Mononuclear cell (primary cell): ENCODE results near the gene RAPGEF4. TPM values are rescaled to one million over a fixed set of nuclear protein-coding genes. Genes with fewer than 3 reads are reported as not detected.

Experiments
- H3K27me3 ChIP-seq: 2 replicates; pipeline ENCODE4 v1.6.0; 2011; ENCODE audit warnings: low read length, control low read depth; ENCODE audit not compliant: insufficient read depth
- H3K4me1 ChIP-seq: 2 replicates; pipeline ENCODE4 v1.5.1; 2011; ENCODE audit warnings: mild to moderate bottlenecking, low read length, control low read depth; ENCODE audit not compliant: insufficient read depth
- H3K4me3 ChIP-seq: 2 replicates; pipeline ENCODE4 v1.5.1; 2011; ENCODE audit warnings: mild to moderate bottlenecking, low read length, moderate library complexity
- H3K9me3 ChIP-seq: 2 replicates; pipeline ENCODE4 v1.5.1; 2011; ENCODE audit warnings: low read depth, mild to moderate bottlenecking, control low read depth, low read length
- total RNA-seq: library from RNA; depleted of rRNA; stranded (reverse); fragments of >200 nt; gene quantifications from one replicate; pipeline ENCODE4 v1.2.3, GENCODE V29; 2012

RAPGEF4 gene
- total RNA-seq, 1 donor = 2.4 TPM

DNA sequence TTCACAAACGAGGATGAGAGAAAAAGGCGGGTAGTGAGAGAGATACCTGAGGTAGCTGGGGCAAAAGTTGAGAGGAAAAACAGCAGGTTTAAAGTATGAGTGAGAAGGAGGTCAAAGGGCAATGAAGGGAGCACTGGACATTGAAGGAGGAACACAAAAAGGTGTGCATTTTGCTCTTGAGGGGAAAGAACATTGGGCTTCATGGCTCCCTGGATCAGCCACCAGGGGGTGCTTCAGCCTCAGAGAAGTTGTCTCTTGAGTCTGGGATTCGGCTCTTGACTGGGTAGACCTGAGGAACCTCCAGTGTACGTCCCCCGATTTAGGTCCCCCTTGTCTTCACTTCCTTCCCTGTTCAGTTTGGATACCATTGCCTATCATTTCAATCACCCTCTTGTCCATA lies 128.5 kb downstream of the RAPGEF4 start:
- H3K27me3 ChIP-seq = peaks cover 12% of the 10 kb centered on the region
- no peak overlapping the region for H3K4me3 ChIP-seq
- H3K4me1 ChIP-seq = no peaks in the 10 kb centered on the region
- no peaks in the 10 kb centered on the region for H3K9me3 ChIP-seq

DNA sequence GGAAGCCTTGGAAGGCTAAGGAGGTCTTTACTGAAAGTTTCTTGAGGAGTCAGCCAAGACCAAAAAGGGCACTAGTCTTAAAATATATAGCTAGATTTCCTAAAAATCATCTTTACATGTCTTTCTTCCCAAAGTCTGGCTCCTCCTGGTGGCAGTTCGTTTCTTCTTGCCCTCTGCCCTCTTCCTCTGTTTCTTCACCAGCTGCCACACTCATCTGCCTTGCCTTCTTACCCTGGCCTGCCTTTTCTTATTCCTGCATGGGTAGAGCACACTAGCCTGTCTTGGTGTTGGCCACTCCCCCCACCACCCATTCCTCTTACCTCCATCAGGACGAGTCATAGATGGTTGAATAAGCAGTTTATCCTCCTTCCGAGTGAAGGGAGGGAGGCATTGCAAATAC lies 129.8 kb downstream of the RAPGEF4 start:
- peaks cover 7% of the 10 kb centered on the region for H3K27me3 ChIP-seq
- H3K4me3 ChIP-seq = no peak overlapping the region
- no peaks in the 10 kb centered on the region for H3K4me1 ChIP-seq
- H3K9me3 ChIP-seq = no peaks in the 10 kb centered on the region

DNA sequence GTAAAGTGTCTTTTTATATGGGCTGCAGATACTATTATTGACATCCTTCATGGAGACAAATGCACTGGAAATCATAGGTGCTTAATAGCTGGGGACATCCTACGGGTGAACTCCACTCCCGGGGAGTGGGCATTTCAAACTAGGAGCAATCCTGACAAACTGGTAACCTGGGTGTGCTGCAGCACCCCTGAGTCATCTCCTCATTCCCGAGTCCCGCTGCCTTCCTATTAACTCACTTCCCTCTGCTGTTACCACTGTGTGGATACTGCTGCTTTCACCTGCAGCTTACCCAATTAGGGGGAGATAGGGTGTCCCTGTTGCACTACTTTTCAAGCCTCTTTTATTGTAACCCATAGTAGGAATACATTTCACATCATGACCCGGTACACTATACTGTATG lies 134.2 kb downstream of the RAPGEF4 start:
- Histone ChIP-seq H3K4me1 (no peaks in the 10 kb centered on the region), H3K4me3 (no peak overlapping the region), H3K27me3 (no peaks in the 10 kb centered on the region), H3K9me3 (no peaks in the 10 kb centered on the region)

DNA sequence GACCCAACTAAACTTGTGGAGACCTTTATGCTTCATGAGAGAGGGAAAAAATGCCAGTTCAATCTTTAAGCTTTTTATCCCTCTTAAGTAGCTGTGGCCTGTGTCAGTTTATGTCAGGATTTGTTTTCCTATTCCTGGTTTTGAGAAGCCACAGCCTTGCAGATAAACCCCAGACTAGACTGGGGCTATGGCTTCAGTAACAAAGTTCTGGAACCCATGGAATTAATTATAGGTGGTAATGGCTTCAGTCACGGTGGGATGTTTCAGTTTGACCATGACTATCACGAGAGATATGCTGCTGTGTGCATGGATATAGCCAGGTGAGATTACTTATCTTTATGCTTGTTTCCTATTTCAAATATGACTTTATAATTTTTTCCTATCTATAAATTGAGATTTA lies 134.8 kb downstream of the RAPGEF4 start:
- Histone ChIP-seq H3K4me1 (no peaks in the 10 kb centered on the region), H3K27me3 (no peaks in the 10 kb centered on the region), H3K4me3 (no peak overlapping the region), H3K9me3 (no peaks in the 10 kb centered on the region)

DNA sequence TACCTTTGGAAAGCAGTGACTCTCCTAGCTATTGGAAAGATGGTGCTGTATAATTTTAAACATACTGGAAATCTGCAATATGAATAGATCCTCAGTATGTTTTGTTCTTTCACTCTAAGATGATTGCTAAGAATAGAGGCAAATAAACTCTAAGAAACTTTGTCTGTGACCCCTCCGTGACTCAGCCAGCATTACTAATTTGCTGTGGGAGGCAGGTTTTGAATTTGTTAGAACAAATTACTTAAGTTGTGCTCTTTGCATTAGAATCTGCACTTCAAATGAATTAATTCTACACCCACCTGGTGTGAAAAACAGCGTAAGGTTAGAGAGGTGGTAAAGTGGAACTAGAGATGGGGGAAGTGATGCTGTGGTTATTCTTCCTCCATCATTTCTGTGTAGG lies 142.2 kb downstream of the RAPGEF4 start:
- H3K4me1 ChIP-seq = no peaks in the 10 kb centered on the region
- no peaks in the 10 kb centered on the region for H3K27me3 ChIP-seq
- no peaks in the 10 kb centered on the region for H3K9me3 ChIP-seq
- no peak overlapping the region for H3K4me3 ChIP-seq

DNA sequence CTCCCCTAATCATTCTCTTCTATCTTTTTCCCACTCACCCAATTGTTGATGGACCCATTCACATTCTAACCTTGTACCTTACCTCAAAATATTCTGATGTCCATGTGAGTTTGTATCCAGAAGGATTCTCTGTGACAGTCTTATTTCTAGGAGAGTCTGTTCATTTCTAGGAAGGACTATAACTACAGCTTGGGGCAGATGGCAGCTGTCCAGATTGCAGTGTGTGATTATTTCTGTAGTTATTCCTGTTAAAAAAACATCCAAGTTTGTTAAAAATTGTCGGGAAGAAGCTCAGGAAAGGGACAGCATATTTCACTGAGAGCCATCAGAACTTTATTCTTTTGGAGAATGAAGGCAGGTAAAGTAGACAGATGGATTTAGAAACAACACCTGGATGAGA lies 142.6 kb downstream of the RAPGEF4 start:
- H3K4me1 ChIP-seq = no peaks in the 10 kb centered on the region
- H3K27me3 ChIP-seq = no peaks in the 10 kb centered on the region
- no peak overlapping the region for H3K4me3 ChIP-seq
- no peaks in the 10 kb centered on the region for H3K9me3 ChIP-seq

DNA sequence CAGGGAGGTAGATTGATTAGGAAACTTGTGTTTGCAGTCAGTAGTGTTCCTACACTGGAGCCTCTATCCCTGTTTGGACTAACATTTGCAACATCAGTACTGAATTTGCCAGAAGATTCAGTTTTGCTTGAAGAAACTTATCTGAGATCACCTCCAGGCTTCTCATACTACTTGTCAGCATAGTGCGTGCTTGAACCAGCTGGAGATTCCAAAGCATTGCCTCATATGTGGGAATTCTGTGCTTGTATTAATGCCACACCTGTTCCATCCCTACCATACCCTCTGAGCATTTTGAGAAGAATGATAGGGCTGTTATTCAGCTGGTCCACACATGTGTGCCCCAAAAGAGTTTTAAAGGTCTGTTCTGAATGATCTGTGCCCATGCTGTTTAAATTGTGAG lies 148.7 kb downstream of the RAPGEF4 start:
- Histone ChIP-seq H3K4me1 (no peaks in the 10 kb centered on the region), H3K27me3 (no peaks in the 10 kb centered on the region), H3K4me3 (no peak overlapping the region), H3K9me3 (no peaks in the 10 kb centered on the region)

DNA sequence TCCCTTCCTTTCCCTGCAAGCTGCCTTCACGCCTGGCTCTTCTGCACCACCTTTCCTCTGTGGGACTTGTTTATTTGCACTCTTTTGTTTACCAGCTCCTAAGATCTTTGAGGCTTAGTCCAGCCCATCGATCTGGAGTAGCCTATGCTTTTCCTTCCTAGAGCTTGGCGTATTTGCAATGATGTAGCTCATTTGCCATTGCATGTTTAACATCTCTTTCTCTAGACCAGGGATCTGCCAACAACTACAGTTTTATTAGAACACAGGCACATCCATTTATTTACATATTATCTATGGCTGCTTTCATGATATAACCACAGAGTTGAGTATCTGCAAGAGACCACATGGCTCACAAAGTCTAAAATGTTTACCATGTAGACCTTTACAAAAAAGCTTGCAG lies 150.4 kb downstream of the RAPGEF4 start:
- Histone ChIP-seq H3K9me3 (no peaks in the 10 kb centered on the region), H3K27me3 (no peaks in the 10 kb centered on the region), H3K4me3 (no peak overlapping the region), H3K4me1 (no peaks in the 10 kb centered on the region)

DNA sequence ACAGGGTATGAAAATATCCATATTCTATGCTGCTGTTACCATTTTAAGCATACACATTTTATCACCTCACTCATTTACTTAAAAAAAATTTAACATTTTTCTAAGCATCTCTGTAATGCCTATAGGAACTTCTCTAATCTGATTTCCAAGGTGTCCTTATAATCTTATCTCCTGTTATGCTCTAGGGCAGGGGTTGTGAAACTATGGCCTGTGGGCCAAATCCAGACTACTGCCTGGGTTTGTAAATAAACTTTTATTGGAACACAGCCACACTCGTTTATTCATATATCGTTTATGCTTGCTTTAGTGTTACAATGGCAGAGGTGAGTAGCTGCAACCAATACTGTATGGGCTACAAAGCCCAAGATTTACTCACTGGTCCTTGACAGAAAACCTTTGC lies 151.6 kb downstream of the RAPGEF4 start:
- Histone ChIP-seq H3K4me3 (no peak overlapping the region), H3K4me1 (no peaks in the 10 kb centered on the region), H3K9me3 (no peaks in the 10 kb centered on the region), H3K27me3 (no peaks in the 10 kb centered on the region)

DNA sequence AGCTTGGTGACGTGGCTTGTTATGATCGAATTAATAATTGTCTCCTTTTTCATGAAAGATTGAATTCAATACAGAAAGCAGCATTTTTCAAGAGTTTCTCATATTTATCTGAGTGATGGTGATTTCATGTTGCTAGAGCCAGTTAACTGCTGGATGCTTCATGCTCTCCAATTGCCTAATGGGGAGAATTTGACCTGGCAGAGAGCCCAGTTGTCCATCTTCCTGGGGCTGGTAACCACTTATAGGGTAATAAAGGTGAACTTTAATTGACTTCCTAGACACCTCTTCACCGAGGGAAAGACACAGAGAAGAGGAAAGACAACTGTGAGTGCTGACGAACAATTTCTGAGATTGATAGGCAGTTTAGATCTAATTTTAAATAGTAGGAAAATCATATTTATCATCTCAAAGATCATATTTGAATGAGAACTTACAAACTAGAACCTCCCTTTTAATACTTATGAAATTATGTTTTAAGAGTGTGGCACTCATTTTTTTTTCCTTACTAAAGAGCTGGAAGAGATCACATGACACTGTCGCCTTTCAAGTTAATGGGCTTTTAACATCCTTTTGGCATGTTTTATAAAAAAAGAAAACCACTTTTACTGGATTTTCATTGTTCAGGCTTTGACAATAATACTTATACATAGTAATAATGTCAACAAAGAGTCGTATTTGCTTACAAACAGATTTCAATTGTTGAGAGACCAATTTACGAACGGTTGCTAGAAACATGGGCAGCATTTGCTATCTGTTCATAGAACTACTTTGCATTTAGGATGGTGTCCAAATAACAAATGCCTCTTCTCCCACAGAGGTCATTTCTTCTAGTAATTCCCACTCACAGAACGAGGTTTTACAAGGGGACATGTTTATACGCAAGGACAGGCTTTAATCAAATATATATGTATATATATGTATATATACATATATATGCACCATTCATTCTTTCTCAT lies 153.3 kb downstream of the RAPGEF4 start:
- no peaks in the 10 kb centered on the region for H3K4me1 ChIP-seq
- peaks cover 3% of the 10 kb centered on the region for H3K27me3 ChIP-seq
- no peaks in the 10 kb centered on the region for H3K9me3 ChIP-seq
- H3K4me3 ChIP-seq = no peak overlapping the region

DNA sequence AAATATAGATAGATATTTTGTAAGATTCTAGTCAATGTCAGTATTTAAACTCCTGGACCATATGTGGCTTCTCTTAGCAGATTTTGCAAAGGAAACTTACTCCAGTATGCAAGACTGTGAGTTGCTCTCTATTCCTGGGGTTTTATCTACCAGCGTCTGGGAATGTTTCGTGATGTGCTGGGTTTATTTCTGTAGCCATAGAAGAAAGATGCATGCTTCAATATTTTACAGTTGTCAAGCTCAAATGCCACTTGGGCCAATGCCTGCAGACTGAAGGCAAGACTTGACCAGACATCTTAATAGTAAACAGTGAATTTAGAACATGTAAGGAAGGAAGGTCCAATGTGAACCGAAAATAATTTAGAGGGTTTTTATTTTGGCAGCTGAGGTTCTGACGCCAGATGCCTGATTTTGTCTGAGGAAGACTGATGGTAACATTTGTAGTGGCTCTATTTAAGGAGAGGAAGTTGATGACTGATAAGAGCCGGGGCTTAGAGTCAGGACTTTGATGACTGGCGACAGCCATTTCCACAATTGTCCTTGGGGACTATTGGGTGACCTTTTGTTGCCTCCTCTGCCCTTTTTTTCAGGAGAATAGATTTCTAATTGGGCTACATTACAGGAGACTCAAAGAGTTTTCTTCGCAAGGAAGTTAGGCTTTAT lies 154.3 kb downstream of the RAPGEF4 start:
- Histone ChIP-seq H3K4me1 (no peaks in the 10 kb centered on the region), H3K27me3 (peaks cover 4% of the 10 kb centered on the region), H3K4me3 (no peak overlapping the region), H3K9me3 (no peaks in the 10 kb centered on the region)

DNA sequence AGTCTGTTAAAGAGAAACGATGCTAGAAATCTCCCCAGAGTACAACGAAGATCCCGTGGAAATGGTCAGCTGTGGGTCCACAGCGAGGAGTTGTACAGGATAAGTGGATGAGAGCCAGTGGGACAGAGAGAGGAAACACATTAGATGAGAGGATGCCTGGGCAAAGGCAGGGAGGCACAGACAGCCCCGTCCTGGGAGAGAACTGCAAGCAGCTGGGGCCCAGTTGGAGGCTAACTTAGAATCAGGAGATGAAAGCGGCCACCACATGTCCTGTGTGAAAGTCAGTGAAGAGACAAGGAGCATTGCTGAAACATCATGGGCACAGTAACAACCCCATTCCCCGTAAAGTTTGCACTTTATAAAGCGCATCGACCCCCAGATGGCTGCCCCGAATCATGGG lies 157.5 kb downstream of the RAPGEF4 start:
- H3K27me3 ChIP-seq = peaks cover 4% of the 10 kb centered on the region
- no peaks in the 10 kb centered on the region for H3K4me1 ChIP-seq
- H3K9me3 ChIP-seq = no peaks in the 10 kb centered on the region
- no peak overlapping the region for H3K4me3 ChIP-seq

DNA sequence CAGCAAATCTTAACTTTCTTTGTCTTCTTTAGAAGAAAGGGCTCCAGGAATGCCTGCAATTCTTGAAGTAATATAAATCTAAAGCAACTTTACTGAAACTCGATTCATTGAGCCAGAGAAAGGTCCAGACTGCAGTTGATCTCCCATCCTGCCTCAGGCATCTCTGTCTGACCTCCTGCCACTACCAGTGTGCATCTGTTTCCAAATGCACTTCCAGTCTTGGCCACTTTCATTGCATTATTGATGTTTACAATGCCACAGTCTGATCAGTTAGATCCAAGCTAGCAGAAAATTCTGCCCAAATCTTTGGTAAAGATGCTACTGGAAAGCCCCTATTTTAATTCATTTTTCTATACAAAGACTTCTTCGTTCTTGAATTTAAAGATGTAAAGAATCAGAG lies 158.0 kb downstream of the RAPGEF4 start:
- no peak overlapping the region for H3K4me3 ChIP-seq
- peaks cover 4% of the 10 kb centered on the region for H3K27me3 ChIP-seq
- H3K4me1 ChIP-seq = no peaks in the 10 kb centered on the region
- H3K9me3 ChIP-seq = no peaks in the 10 kb centered on the region

DNA sequence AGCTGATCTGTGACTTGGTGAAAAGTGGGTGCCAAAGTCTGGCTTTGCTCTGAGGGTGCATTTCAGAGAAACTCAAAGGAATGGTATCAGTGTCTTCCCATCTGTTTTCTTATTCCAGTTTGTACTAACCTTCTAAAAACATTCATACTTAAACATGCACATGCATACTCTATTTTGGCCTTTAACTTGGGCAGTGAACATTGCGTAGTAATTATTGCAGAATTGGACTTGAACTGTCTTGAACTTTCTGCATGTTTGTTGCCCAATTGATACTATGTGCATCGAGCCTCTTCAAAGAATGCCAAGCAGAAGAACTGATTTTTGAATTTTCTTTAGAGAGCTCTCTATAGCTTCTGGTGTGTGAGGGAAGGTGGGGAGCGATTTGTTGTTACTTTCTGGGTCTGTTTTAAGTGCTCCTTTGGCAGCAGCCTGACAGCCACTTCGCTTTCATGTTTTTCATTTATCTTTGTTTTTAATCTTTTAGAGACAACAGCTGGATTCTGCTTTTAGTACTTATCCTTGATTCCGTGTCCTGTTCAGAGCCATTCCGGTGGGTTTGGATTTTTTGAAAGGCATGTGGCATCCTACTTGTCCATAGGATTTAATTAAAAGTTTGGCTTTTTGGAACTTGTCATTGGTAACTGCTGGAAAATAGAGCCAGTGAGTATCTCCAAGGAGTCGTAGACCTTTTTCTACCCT lies 159.2 kb downstream of the RAPGEF4 start:
- Histone ChIP-seq H3K27me3 (peaks cover 4% of the 10 kb centered on the region), H3K4me3 (no peak overlapping the region), H3K4me1 (no peaks in the 10 kb centered on the region), H3K9me3 (no peaks in the 10 kb centered on the region)

DNA sequence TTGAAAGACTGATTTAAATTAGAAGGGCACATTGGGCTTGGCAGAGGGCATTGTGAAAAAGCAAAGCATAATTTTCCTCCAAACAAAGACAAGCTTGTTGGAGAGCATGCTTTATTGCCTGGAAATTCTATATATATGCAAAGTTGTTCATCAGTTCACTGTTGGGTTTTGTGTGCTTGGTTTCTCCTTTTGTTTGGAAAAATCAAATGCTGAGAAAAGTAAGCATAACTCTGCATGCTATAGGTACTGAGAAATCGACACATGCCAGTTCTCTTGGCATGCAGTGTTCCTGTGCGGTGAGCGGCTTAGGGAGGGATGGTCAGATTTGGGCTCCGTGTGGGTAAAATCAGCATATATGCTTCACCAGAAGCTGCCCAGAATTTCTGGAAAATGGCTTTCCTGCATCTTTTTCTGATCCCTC lies 161.0 kb downstream of the RAPGEF4 start:
- H3K27me3 ChIP-seq = peaks cover 4% of the 10 kb centered on the region
- H3K9me3 ChIP-seq = no peaks in the 10 kb centered on the region
- H3K4me3 ChIP-seq = no peak overlapping the region
- no peaks in the 10 kb centered on the region for H3K4me1 ChIP-seq
